CD4-positive, alpha-beta T cell treated with Interleukin-4 for 4 hours (primary cell): ENCODE measurements around the gene FYB2.

Source experiments
- DNase-seq: peaks from one replicate; pipeline ENCODE4 v3.0.0-alpha.2; 2020

FYB2 gene

GRCh38 chr1:56707379-56707778 is 111.8 kb downstream of the FYB2 start:
- DNase-seq: no peak

GRCh38 chr1:56703747-56704146 is 115.5 kb downstream of the FYB2 start:
- no peak for DNase-seq

- DNase-seq: no peak
Observed at GRCh38 chr1:56696663-56697062, 122.5 kb downstream of the FYB2 start.

DNA sequence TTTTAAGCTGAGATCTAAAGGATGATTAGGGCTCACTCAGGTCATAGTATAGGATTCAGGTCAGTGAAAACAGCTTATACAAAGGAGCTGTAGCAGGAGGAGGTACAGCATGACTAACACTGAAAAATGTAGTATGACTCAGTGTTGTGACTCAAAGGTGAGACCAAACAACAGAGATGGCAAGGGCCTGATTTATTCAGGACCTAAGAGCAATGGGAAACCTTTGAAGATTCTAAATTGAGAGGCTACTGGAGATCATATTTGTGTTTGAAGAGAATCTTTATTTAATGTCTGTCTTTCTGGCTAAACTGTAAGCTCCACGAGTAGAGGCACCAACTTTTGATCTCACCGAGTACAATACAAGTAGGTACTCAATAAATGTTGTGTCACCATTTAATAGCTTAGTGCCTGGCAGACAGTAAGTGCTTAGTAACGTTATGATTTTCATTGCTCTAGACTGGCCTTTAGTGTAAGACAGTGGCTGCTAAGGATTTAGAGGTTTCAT is 130.6 kb downstream of the FYB2 start:
- no peak for DNase-seq

- no peak for DNase-seq
Observed at GRCh38 chr1:56686169-56686568, 133.0 kb downstream of the FYB2 start.

GRCh38 chr1:56683569-56683968 is 135.6 kb downstream of the FYB2 start:
- no peak for DNase-seq

- no peak for DNase-seq
Observed at GRCh38 chr1:56676571-56677035, 142.6 kb downstream of the FYB2 start.

- no peak for DNase-seq
Observed at GRCh38 chr1:56675763-56676162, 143.4 kb downstream of the FYB2 start.

- no peak for DNase-seq
Observed at GRCh38 chr1:56672579-56672978, 146.6 kb downstream of the FYB2 start.

- DNase-seq: no peak
Observed at GRCh38 chr1:56671542-56671941, 147.7 kb downstream of the FYB2 start.

DNA sequence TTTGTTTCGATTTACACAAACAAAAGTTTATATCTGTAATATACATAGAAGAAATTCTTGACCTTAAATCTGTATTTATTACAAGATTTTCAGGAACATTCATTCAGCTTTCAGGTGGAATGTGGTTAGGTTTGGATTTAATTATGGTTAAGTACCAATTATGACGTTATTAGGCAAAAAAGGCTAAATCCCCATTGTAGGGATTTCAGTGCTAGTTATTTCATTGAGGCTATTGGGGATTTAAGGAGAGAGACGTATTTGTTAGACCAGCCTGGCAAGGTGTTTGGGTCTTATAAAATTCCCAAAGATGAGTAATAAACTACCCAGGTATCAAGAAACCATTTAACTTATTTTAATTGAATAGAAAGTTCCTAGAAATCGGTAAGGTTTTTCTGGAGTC is 148.1 kb downstream of the FYB2 start:
- no peak for DNase-seq

GRCh38 chr1:56670350-56670749 is 148.9 kb downstream of the FYB2 start:
- DNase-seq: no peak
